Measurements from ENCODE around the gene ARNT2.
"Not testable (repeated sequence)": the region's sequence is repeated elsewhere in the genome, so short reads cannot be mapped to it uniquely, and the experiment has no call there.

The ARNT2 gene

DNA sequence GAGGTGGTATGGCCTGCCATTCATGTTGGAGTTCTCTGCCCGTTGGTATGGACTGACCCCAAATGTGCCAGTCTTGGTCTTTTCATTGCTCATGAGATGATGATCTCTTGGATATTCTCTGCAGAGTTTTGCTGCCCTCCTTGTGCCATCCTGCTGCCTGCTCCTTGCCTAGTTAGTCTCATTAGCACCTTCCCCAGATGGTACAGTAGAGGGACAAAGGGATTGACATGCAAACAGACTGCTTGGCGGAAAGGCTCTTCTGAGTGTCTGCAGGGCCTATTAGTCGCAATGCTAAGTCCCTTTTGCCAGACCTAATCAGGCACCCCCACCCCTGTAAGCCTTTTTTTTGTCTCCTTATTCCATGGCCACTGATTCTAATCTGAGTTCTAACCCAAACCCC lies 90.6 kb downstream of the ARNT2 start:
- no peak for DNase-seq

DNA sequence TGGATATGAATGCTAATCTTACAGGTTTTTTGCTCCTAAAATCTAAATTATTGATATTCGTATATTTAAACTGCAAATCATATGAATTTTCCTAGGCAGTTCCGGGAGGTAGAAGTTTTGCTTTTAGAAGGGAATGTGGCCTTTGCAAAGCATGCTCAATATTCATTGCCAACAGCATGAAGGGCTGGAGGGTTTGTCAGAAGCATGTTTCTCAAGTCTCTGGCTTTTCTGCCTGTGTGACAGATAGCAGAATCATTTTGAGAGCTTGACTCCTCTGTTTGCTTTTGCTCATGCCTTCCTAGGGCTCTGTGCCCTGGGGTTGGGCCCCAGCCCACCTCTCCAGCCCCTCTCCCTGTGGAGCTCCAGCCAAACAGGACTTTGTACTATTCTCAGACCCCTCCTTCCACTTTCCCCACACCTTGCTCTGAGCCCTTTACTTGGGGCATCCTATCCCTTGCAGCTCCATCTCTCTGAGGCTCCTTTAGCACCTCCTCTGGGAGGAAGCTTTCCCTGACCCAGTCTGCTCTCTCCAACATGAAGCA lies 91.3 kb downstream of the ARNT2 start:
- no peak for DNase-seq

DNA sequence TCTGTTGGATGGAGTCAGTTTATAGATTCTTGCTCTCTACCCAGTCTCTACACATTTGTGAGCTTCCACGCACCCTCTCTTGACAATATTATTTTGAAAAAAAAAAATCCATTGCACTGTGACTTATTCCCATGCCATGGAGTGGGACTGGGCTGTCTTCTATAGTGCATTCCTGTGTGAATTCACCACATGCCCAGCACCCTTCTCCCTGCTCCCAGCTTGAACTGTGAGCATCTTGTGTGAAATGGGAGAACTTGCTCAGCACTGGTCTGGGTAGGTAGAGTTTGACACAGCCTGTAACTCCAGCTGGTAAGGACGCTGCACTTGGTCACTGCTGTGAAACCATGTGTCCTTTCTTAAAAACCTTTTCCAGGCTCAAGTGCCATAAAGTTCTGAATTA lies 91.9 kb downstream of the ARNT2 start:
- DNase-seq = no peak

DNA sequence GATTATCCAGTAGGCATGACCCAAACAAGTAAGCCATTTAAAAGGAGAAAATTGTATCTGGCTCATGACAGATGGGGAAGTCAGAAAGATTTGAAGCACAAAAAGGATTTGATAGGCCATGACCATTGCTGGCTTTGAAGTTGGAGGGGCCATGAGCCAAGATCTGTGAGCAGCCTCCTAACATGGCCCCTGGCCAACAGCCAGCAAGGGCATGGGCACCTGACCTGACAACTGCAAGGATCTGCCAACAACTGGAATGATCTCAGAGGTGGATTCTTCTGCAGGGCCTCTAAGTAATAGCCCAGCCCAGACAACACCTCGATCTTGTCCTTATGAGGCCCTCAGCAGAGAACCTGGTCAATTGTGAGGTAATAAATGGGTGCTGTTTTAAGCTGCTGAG lies 93.0 kb downstream of the ARNT2 start:
- DNase-seq = no peak

DNA sequence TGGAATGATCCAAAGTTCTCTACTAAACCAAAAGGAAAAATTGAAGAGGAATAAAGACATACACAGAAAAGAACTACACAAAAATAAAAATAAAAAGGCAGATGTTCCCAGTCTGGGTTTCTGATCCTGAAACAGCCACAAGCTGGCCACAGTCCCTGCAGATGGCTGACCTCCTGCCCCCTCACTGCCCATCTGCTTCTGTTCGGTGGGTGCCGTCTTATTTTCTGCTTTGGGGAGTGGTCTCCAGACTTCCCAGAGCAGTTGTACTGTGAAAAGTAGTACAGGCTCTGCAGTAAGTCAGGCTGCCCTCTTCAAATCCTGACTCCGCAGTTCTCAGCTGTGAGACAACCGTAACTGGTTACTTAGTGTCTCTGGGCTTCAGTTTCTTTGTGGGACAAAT lies 94.5 kb downstream of the ARNT2 start:
- DNase-seq = no peak

DNA sequence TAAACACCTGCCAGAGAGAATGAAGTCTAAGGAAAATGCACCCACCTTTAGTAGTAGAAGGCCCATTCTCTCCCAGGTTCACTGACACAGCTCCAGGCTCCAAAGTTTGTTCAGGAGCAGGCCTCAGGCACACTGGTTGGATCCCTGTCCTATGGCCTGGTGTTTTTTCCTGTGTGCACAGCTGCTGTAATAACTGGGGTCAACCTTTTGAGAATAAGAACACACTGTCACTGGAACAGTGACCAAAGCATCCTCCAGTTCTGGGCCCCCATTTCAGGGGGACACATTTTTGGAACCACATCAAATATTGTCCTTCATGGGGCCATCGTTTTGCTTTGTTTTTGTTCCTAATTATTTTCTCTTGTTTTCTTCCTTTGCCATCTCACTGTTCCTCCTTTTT lies 95.8 kb downstream of the ARNT2 start:
- DNase-seq = no peak

DNA sequence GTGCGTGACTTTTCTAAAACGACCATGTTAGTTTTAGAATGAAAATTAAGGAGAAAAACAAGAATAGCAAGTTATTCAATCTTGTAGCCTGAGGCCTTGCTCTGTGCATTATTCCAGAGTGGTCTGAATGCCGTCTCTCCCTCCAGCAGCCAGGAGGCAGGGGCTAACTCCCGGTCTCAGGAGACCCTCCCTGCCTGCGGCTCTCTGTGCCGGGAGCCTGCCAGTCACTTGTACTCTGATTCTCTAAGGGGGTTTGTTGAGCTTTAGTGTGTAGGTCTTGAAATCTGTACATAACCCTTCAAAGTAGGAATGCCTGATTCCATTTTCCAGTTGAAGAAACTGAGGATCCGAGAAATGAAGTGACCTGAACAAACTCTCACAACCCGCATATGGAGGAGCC lies 97.3 kb downstream of the ARNT2 start:
- DNase-seq = no peak

DNA sequence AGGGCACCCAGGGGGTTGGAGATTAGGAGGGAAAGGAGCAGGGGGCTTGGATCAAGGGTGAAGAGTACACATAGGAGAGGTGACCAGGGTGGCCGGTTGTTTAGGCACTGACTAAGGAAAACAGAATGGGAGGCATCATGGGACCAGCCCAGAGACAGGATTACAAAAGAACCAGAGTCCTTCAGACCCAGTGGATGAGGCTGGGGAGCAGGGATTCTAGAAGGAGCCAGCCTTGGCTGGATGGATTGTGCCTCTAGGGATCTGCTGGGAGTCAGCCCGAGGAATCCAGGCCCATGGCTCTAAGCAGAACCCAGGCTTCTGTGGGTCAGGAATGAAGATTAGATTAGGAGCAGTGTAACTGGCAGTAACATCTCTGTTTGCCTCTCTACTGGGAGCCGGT lies 98.6 kb downstream of the ARNT2 start:
- no peak for DNase-seq

DNA sequence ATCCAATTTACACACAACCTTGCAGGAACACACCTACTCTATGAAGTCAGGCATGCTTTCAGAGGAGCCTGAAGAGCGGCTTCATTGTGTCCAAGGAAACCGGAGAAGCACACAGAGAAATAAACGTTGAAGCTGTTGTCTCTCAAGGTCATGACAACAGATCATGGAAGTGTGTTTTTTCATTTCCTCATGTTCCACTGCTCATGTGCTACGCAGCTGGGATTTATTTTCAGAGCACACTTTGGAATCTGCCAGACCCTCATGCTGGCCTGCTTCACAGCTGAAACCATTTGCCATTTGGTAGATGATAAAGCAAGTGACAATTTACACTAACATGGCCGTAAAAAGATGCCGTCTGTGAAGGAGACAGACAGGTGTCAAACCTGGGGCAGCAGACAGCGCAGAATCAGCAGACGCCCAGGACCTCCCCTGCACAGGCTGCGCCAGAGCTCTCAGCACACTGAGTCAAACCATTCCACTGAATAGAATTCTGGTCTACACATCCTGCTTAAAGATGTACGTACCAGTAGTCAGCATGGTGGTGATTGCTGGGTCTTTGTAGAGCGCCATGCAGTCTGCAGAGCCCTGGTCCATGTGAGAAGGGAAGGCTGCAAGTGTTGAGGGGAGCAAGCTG lies 99.3 kb downstream of the ARNT2 start:
- DNase-seq = no peak

DNA sequence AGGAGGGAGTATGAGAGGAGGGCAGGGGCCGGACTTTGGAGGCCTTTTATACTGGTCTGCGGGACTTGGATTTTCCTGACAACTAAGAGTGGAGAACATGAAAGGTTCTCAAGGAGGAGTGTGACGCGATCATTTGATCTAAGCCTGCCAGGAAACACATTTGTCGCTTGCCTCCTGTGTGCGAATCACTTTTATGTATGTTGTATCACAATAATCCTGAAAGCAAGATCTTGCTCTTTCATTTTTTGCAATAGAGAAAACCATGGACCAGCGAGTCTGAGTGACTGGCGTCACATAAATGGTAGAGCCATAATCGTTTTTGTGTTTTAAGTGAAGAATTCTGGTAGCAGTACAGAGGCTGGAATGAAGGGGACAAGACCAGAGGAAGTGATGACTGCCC lies 100.7 kb downstream of the ARNT2 start:
- DNase-seq = no peak

DNA sequence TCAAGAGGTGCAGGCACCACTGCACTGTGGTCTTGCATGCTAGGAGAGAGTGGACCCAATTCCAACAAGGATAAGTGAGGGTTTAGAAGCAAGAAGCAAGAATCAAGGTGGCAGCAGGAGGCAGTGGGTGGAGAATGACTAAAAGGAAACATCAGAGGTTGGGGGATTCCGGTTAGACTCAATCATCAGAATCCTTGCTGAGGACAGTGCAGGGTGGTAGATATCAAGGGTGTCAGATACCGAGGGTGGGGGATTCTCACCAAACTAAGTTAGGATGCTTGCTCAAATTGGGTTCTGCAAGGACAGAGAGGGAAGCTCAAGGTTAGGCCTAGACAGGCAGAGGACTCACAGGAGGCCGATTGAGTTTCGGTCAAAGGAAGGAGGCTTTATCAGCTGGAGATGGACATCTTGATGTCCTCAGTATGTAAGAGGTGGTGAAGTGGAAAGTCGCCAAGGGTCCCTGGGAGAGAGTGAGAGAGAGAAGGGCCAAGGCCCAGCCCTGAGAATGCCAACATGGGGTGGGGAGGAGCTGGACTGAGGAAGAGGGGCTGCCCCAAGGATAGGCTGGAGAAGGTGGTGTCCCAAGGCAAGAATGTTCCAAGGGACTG lies 102.2 kb downstream of the ARNT2 start:
- DNase-seq = no peak

DNA sequence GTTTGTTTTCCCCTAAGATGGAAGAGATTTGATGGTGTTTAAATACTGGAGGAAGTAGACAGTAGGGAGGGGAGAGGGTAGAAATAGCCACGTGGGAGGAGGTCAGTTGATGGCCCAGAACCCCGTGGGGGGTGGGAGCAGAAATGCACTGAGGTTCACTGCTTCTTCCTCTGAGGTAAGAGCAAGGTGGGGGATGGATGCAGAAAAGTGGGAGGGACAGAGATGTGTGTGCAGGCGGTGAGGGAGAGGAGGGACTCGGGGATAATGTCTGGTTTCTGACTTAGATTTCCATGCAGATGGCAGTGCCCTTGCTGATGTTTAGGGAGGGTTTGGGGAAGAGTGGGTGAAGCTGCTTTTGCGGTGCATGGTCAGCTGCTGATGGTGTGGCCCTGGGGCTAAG lies 102.9 kb downstream of the ARNT2 start:
- no peak for DNase-seq

DNA sequence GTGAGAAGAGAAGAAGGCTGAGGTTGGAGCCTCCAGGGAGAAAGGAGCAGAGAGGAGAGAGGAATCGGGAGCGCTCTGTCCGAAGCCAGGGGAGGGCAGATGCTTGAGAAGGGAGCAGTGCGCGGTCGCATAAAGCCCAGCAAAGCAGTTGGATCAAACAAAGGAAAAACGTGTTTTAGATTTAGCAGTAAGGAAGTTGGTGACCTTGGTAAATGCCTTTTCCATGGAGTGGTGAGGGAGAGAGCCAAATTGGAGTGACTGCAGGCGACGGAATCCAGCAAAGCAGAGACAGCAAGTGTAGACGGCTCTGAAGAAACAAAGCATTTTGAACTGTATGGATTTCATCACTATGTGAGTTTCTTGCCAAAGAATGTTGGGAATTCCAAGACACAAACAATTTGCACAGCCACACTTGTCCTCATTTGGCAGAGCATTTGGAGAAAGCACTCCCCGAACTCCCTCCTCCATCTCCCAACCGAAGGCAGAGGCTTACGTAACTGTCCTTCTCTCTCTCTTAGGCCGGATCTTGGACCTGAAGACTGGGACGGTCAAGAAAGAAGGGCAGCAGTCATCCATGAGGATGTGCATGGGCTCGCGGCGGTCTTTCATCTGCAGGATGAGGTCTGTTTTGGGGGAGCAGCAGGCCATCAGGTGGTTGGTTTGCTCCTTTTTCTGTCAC lies 103.6 kb downstream of the ARNT2 start:
- DNase-seq = no peak

DNA sequence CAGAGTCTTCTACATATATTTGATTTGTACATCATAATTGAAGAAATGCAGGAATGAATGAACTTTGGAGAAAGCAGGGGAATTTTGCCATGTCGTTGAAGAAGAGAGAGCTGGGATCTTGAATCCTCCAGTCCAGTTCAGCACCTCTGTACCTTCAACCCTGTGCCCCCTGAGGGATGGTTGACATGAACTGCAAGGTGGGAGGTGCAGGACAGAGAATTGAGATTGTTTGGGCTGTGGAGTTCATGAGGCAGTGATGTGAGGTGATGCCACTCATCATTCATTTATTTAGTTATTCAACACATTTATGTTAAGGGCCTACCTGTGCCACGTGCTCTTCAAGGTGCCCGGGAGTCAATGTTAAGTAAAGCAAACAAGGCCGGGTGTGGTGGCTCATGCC lies 104.6 kb downstream of the ARNT2 start:
- no peak for DNase-seq

DNA sequence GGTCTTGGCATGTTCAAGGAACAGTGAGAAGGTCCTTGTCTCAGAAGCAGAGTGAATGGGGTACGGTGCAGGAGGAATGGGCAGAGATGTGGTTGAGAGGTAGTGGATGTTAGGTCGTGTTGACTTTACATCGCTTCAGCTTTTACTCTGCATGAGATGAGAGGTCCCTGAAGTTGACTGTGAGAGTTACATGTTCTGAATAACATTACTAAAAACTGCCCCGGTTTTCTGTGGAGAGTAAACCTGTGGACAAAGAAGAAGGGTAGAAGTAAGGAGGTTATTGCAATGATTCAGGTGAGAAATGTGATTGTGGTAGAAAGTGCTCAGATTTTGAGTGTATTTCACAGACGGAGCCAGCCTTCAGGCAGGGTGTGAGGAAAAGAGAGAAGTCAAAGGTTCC lies 105.6 kb downstream of the ARNT2 start:
- no peak for DNase-seq

DNA sequence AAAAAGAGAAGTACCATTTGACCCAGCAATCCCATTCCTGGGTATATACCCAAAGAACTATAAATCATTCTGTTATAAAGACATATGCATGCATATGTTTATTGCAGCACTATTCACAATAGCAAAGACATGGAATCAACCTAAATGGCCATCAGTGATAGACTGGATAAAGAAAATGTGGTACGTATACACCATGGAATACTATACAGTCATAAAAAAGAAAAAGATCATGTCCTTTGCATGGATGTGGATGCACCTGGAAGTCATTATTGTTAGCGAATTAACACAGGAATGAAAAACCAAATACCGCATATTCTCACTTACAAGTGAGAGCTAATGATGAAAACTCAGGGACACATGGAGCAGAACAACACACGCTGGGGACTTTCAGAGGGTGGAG lies 106.8 kb downstream of the ARNT2 start:
- not testable (repeated sequence) for DNase-seq

DNA sequence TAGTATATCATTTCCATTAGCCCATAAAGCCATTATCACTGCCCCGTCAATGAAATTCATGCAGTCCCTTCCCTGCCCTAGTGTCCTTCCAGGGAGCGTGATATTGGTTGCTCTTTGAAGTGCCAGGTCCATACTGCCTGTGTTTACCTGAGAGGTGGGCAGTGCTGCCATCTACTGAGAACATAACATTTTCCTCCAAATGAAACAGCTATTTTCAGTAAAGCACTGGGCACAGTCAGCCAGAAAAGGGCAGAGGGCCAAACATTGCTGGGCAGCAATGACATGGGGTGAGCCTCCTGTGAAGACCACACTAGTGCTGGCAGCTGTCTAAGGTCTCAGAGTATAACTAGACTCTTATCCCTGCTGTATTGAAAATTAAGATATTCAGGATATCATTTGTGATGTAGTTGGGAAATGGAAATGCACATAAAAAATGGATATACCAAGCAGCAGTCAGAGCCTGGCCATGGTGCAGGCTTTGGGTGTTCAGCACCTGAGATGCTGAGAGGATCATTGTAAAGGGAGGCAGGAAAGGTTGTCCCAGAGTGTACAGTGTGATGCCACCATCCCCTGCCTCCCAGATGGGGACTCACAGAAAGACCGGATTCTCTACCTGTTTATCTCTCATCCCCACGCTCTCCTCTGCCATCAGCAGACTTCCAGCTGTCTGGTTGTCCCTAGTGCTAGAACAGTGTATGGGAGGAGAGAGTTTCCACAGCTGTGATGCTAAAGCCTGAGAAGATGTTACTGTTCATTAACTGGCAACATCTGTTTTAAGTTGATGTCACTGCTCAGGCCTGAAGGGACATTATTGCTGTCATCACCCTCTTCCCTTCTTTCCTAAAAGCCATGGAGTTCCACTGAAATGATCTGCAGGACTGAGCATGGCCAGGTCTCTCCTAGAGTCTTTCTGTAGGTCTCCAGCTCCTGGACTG lies 108.8 kb downstream of the ARNT2 start:
- DNase-seq = no peak

DNA sequence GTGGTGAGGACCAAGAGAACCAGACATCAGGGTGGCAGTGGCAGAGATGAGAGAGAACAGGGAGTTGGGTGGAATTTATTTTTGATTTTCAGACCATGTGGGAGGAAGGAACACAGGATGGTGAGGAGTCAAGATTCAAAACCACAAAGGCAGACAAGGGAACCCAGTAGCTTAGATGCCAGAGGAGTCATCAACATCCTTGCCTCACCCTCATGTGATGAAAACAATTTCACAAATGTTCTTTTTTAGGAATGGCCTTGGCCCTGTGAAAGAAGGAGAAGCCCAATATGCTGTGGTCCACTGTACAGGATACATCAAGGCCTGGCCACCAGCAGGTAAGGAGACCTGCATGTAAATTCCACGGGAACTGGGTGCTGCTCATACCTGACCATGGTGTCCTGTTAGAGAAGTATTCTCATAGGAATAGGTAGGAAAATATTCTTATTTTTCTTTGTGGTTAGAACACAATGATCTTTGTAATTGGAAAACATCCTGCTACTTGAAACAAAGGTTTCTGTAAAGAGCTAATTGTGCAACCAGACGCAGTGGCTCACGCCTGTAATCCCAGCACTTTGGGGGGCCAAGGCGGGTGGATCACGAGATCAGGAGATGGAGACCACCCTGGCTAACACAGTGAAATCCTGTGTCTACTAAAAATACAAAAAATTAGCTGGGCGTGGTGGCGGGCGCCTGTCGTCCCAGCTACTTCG lies 110.0 kb downstream of the ARNT2 start:
- DNase-seq = no peak

DNA sequence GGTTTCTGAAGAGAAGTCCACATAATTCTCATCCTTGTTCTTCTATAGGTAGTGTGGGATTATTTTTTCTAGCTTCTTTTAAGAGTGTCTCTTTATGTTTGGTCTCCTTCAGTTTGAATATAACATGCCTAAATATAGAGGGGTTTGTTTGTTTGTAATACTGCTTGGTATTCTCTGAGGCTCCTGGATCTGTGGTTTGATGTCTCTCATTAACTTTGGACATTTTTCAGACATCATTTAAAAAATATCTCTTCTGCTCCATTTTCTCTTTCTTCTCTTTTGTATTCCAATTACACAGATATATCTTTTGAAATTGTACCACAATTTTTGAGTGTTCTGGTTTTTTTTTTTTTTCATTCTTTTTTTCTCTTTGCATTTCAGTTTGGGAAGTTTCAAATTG lies 113.1 kb downstream of the ARNT2 start:
- DNase-seq = no peak

DNA sequence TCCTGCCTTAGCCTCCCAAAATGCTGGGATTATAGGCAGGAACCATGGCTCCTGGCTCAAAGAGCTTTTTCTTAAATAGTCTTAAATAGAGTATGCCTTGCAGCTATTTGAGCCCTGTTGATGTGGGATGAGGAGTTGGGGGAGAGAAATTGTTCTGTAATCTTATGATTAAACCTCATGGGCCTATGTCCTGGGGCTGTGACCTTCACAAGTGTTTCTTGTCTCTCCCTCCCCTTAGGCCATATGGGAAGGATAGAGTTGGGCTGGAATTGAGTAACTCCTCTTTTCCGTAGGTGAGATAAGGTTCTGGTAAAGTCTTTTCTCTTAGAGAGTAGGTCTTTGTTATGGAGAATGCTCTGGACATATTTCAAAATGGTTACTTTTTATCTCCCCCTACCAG lies 114.3 kb downstream of the ARNT2 start:
- no peak for DNase-seq

DNA sequence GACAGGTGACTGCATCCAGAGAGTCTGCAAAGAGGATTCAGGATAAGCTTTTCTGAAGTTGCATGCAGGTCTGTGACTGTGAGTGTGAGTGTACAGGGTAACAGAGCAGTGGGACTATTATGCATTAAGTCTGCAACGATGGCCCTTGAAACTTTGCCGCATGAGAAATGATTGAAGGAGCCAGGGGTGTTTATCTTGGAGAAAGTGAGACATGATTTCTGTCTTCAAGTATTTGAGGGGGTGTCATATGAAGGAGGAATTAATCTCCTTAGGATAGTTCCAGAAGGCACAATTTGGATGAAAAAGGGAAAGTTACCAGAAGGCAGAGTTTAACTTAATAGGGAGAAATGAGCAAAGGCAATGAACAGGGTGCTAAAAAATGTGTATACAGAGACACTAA lies 119.6 kb downstream of the ARNT2 start:
- no peak for DNase-seq

DNA sequence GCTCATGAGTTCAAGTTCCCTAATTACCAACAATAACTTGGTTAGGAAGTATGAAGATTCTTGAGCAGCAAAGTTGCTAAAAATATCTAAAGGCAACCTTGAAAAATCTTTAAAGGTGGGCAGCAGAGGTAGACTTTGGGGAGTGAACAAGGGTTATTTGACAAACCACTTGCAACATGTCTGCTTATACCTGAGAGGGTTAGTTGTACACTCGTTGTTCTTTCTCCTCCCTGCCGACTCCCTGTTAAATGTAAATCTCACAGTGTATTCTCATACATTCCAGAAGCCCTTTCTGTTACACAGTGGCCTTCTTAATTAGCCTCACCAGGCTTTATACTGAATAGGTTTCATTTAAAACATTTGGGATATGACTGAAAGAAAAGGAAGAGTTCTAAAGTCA lies 121.7 kb downstream of the ARNT2 start:
- DNase-seq = no peak
